ENCODE data around the gene FAM118B. TPM values are rescaled to one million over a fixed set of nuclear protein-coding genes. Genes with fewer than 3 reads are reported as not detected.
"Not testable (repeated sequence)": the region's sequence is repeated elsewhere in the genome, so short reads cannot be mapped to it uniquely, and the experiment has no call there.

Gene FAM118B
- total and polyA plus RNA-seq, 2 of the 8 experiments (the other 6 are each of a cell fraction or from before 2014, with no cell fraction given), result 25.3 to 48.3 TPM

DNA sequence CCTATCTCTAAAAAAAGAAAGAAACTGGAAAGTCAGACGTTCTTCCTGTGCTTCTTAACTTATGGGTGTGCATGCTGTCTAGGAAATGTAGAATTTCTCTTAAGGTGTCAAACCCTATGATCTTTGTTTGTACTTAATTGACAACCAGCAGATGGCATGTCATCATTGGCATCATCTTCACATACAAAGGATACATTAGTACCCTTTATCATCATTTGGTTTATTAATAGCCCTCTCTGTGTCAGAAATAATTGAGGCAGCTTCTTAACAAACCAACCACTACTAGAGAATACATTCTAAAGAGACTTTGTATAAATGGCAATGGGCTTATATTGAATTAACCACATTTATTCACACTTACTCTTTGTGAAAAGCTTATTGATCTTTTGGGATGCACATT lies 43.2 kb downstream of the FAM118B start (continued):
- TF ChIP-seq, protein P1, sequence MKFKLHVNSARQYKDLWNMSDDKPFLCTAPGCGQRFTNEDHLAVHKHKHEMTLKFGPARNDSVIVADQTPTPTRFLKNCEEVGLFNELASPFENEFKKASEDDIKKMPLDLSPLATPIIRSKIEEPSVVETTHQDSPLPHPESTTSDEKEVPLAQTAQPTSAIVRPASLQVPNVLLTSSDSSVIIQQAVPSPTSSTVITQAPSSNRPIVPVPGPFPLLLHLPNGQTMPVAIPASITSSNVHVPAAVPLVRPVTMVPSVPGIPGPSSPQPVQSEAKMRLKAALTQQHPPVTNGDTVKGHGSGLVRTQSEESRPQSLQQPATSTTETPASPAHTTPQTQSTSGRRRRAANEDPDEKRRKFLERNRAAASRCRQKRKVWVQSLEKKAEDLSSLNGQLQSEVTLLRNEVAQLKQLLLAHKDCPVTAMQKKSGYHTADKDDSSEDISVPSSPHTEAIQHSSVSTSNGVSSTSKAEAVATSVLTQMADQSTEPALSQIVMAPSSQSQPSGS (IDR thresholded peaks at IDR 0.05; ENCODE audit: low read length), result no peak
- TF ChIP-seq CHD1 (IDR thresholded peaks at IDR 0.05; ENCODE audit: low read depth, low read length) (no peak), CHD2 (IDR thresholded peaks at IDR 0.05; ENCODE audit: low read length) (no peak), KDM5A (IDR thresholded peaks at IDR 0.05; ENCODE audit: low read length) (no peak), RBBP5 (IDR thresholded peaks at IDR 0.05; ENCODE audit: borderline replicate concordance, low read depth, low read length) (no peak), TEAD4 (IDR thresholded peaks at IDR 0.05; ENCODE audit: low read depth, low read length) (no peak), CBX8 (IDR thresholded peaks at IDR 0.05; ENCODE audit: borderline replicate concordance, low read depth, low read length) (no peak)

DNA sequence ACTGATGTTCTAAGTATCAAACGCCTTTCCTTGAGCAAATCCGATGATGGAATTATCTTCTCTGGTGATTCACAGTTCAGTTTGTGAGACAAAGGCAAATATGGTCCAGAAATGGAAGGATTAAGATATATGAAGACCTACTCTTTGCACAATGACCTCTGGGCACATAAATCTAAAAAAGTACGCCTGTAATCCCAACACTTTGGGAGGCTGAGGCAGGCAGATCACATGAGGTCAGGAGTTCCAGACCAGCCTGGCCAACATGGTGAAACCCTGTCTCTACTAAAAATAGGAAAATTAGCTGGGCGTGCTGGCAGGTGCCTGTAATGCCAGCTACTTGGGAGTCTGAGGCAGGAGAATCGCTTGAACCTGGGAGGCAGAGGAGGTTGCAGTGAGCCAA lies 43.9 kb downstream of the FAM118B start:
- H3K4me2 ChIP-seq (ENCODE audit: insufficient read depth in 1 of 2, low read depth in 2 of 2, low read length in 2 of 2); H3K23ac ChIP-seq (ENCODE audit: insufficient read length); H2BK12ac ChIP-seq (ENCODE audit: low read depth, low read length); H3K27ac ChIP-seq (ENCODE audit: low read depth, low read length); H2AK5ac ChIP-seq (ENCODE audit: low read depth, low read length); H4K8ac ChIP-seq (ENCODE audit: extremely low read depth, insufficient read depth, low read length); H3K27me3 ChIP-seq (replicated peaks in 1 of 4; ENCODE audit: control insufficient read depth in 3 of 4, extremely low read depth in 1 of 4, insufficient read depth in 3 of 4, low read length in 3 of 4); H2BK20ac ChIP-seq (ENCODE audit: low read length); H3K4me1 ChIP-seq (replicated peaks in 1 of 4; ENCODE audit: control insufficient read depth in 3 of 4, insufficient read depth in 4 of 4, low read length in 3 of 4); H2BK15ac ChIP-seq (ENCODE audit: low read length); H4K20me1 ChIP-seq (replicated peaks in 1 of 2; ENCODE audit: control insufficient read depth in 1 of 2, insufficient read depth in 2 of 2, low read length in 2 of 2); H2BK5ac ChIP-seq (ENCODE audit: low read depth, low read length); H4K5ac ChIP-seq (ENCODE audit: insufficient read length, low read depth, low read length); H3K18ac ChIP-seq (ENCODE audit: extremely low read depth, low read length); H3K4ac ChIP-seq (replicated peaks; ENCODE audit: insufficient read length, low read depth, low read length); H4K91ac ChIP-seq (replicated peaks; ENCODE audit: insufficient read length, low read length); H3K9me3 ChIP-seq (ENCODE audit: insufficient read depth in 2 of 2, low read depth in 1 of 2, low read length in 1 of 2); H3K79me1 ChIP-seq (ENCODE audit: low read depth, low read length); H3K9ac ChIP-seq (replicated peaks in 1 of 4; ENCODE audit: extremely low read depth in 1 of 4, low read depth in 3 of 4, low read length in 3 of 4); H3K23me2 ChIP-seq (ENCODE audit: low read depth, low read length); H2BK120ac ChIP-seq (replicated peaks; ENCODE audit: low read depth, low read length); H3K79me2 ChIP-seq (ENCODE audit: control insufficient read depth in 1 of 2, insufficient read depth in 2 of 2, low read length in 2 of 2); CTCF ChIA-PET (ENCODE audit: partially characterized antibody); DNase-seq (ENCODE audit: low read depth in 1 of 2, low spot score in 2 of 2); H3K56ac ChIP-seq (replicated peaks; ENCODE audit: insufficient read length, low read depth, low read length); H2AFZ ChIP-seq (ENCODE audit: low read length); H3K14ac ChIP-seq (ENCODE audit: insufficient read length); H3K4me3 ChIP-seq (ENCODE audit: extremely low read depth in 1 of 4, insufficient read depth in 2 of 4, low read depth in 3 of 4, low read length in 4 of 4); FAIRE-seq: not testable (repeated sequence)
- POLR2A ChIA-PET (ENCODE audit: partially characterized antibody), result interaction anchor here (0.7 to 2.1 kb wide), 3 partner anchors 10 to 25 kb away, joined by 3 to 7 read pairs (median 4); no protein-coding TSS in a partner anchor
- peaks cover 4 to 43% (median 27%) of the 10 kb centered on the region in 4 experiments for H3K36me3 ChIP-seq (ENCODE audit: control insufficient read depth in 2 of 4, insufficient read depth in 4 of 4, low read length in 3 of 4)
- WGBS, 2 experiments (ENCODE audit: extremely low coverage in 1 of 2, insufficient coverage in 1 of 2, insufficient read length in 1 of 2, insufficient replicate concordance in 2 of 2, low coverage in 1 of 2, low lambda C conversion rate in 2 of 2, missing lambda C conversion rate in 1 of 2), result 94% methylated on average over 5 of the region's 5 CpGs; no CpG with 5 or more reads in 1 of the 2 experiments
